Karpas-422 (cell line): ENCODE measurements around the gene IL5. TPM values are rescaled to one million over a fixed set of nuclear protein-coding genes. Genes with fewer than 3 reads are reported as not detected.
"Not testable (repeated sequence)": the region's sequence is repeated elsewhere in the genome, so short reads cannot be mapped to it uniquely, and the experiment has no call there.

Source experiments
- DNase-seq: peaks from one replicate; pipeline ENCODE4 v3.0.0-alpha.2; 2015
- H2AFZ ChIP-seq: fragments of 200-600 bp; sonication (generic); 2 replicates; pipeline ENCODE4 v1.6.1; 2014; ENCODE audit warnings: antibody characterized with exemption, low read length, mixed read lengths
- H3K27ac ChIP-seq: fragments of 200-600 bp; sonication (generic); 2 replicates; pipeline ENCODE4 v1.5.1; 2014; ENCODE audit warnings: mild to moderate bottlenecking, low read length, moderate library complexity
- H3K27me3 ChIP-seq: fragments of 200-600 bp; sonication (generic); 2 replicates; pipeline ENCODE4 v1.6.1; 2014; ENCODE audit warnings: low read length, mixed read lengths
- H3K36me3 ChIP-seq: fragments of 200-600 bp; sonication (generic); 2 replicates; pipeline ENCODE4 v1.6.1; 2014; ENCODE audit warnings: low read length, mixed read lengths; ENCODE audit not compliant: insufficient read depth
- H3K4me1 ChIP-seq: fragments of 200-600 bp; sonication (generic); 2 replicates; pipeline ENCODE4 v1.6.1; 2014; ENCODE audit warnings: mild to moderate bottlenecking, low read length, mixed read lengths
- H3K4me2 ChIP-seq: fragments of 200-600 bp; sonication (generic); 2 replicates; pipeline ENCODE4 v1.6.1; 2014; ENCODE audit warnings: low read length, low read depth, mild to moderate bottlenecking; ENCODE audit not compliant: poor library complexity, severe bottlenecking
- H3K4me3 ChIP-seq: fragments of 200-600 bp; sonication (generic); 2 replicates; pipeline ENCODE4 v1.5.1; 2014; ENCODE audit warnings: mild to moderate bottlenecking, antibody characterized with exemption, low read length, mixed read lengths
- H3K79me2 ChIP-seq: fragments of 200-600 bp; sonication (generic); 2 replicates; pipeline ENCODE4 v1.6.1; 2014; ENCODE audit warnings: mild to moderate bottlenecking, low read length, mixed read lengths
- H3K9ac ChIP-seq: fragments of 200-600 bp; sonication (generic); 2 replicates; pipeline ENCODE4 v1.6.0; 2014; ENCODE audit warnings: low read length
- H3K9me2 ChIP-seq: fragments of 200-600 bp; sonication (generic), shearing (Covaris generic); replicated peaks from 2 replicates; pipeline ENCODE4 v1.6.0; 2014; ENCODE audit warnings: mild to moderate bottlenecking, low read length, moderate library complexity; ENCODE audit not compliant: insufficient read depth
- H3K9me3 ChIP-seq: fragments of 300-700, 200-600 bp; sonication (generic); 2 replicates; pipeline ENCODE4 v1.6.1; 2014; ENCODE audit warnings: low read length, mixed read lengths
- H4K20me1 ChIP-seq: fragments of 200-600 bp; sonication (generic); 2 replicates; pipeline ENCODE4 v1.6.1; 2014; ENCODE audit warnings: mild to moderate bottlenecking, antibody characterized with exemption, low read length, low read depth; ENCODE audit not compliant: insufficient read depth
- total RNA-seq: library from RNA; depleted of rRNA; stranded (reverse); fragments of >200 nt; shearing (Covaris generic); gene quantifications from 2 replicates; pipeline ENCODE4 v1.2.3, GENCODE V29; 2014; ENCODE audit warnings: low replicate concordance

IL5 gene
- total RNA-seq, 1 experiment from 2014 or later, result not detected

- Histone ChIP-seq H3K27me3 (no peaks in the 10 kb centered on the region), H4K20me1 (no peaks in the 10 kb centered on the region), H3K4me1 (peaks cover 9% of the 10 kb centered on the region; the same call in 1 of the 2 replicates), H3K27ac (no peak overlapping the region), H3K9me2 (no peaks in the 10 kb centered on the region), H3K36me3 (no peaks in the 10 kb centered on the region), H3K79me2 (no peaks in the 10 kb centered on the region), H3K4me2 (peak overlapping the region; percentile 64), H3K9ac (no peak overlapping the region), H2AFZ (no peak overlapping the region), H3K9me3 (no peaks in the 10 kb centered on the region), H3K4me3 (no peak overlapping the region)
- no peak for DNase-seq
These were observed 16.3 kb downstream of the IL5 start for GRCh38 chr5:132526974-132527564.

GRCh38 chr5:132526290-132526973 is 16.9 kb downstream of the IL5 start:
- Histone ChIP-seq H3K9me3 (no peaks in the 10 kb centered on the region), H3K9ac (peak overlapping the region; percentile 34; the same call in 1 of the 2 replicates), H3K4me1 (peaks cover 9% of the 10 kb centered on the region; the same call in 1 of the 2 replicates), H4K20me1 (no peaks in the 10 kb centered on the region), H3K27me3 (no peaks in the 10 kb centered on the region), H3K4me2 (peak overlapping the region; percentile 64), H3K79me2 (no peaks in the 10 kb centered on the region), H3K4me3 (no peak overlapping the region; the same call in 1 of the 2 replicates), H3K27ac (no peak overlapping the region), H3K9me2 (no peaks in the 10 kb centered on the region), H2AFZ (peak overlapping the region; percentile 72; the same call in 1 of the 2 replicates), H3K36me3 (no peaks in the 10 kb centered on the region)
- DNase-seq, result peak; percentile 83

DNA sequence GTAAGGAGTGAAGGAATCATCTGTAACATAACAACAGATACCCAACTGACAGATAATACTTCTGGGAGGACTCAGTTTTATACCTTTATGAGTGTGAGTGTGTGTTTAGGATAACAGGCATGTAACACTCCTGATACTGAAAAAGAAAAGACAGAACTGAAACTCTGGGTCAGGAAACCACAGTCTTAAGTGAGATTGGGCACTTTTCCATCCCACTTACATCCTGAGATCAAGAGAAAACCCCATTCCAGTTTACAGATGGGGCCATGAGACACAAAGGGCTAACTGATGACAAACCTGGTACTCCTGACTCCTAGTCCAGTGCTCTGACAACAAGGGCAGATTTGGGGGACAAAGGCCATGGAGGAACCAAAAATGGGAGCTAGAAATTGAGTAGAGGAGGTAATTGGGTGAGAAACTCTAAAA is 18.0 kb downstream of the IL5 start:
- no peaks in the 10 kb centered on the region for H3K79me2 ChIP-seq
- H3K4me3 ChIP-seq, result no peak overlapping the region
- no peaks in the 10 kb centered on the region for H3K9me3 ChIP-seq
- peak; percentile 5 for DNase-seq
- H3K27me3 ChIP-seq, result no peaks in the 10 kb centered on the region
- no peak overlapping the region for H3K4me2 ChIP-seq
- H4K20me1 ChIP-seq, result no peaks in the 10 kb centered on the region
- no peak overlapping the region for H3K9ac ChIP-seq
- H3K27ac ChIP-seq, result no peak overlapping the region
- H2AFZ ChIP-seq, result no peak overlapping the region
- H3K9me2 ChIP-seq, result no peaks in the 10 kb centered on the region
- H3K4me1 ChIP-seq, result peaks cover 9% of the 10 kb centered on the region; the same call in 1 of the 2 replicates
- no peaks in the 10 kb centered on the region for H3K36me3 ChIP-seq

- peak; percentile 20 for DNase-seq
- not testable (repeated sequence) for H4K20me1 ChIP-seq, H3K36me3 ChIP-seq, H3K27me3 ChIP-seq, H3K9ac ChIP-seq, H3K27ac ChIP-seq, H3K4me1 ChIP-seq, H3K79me2 ChIP-seq, H3K4me3 ChIP-seq, H3K4me2 ChIP-seq, H3K9me3 ChIP-seq, H2AFZ ChIP-seq, H3K9me2 ChIP-seq
These were observed 18.4 kb downstream of the IL5 start for GRCh38 chr5:132524877-132525276.

DNA sequence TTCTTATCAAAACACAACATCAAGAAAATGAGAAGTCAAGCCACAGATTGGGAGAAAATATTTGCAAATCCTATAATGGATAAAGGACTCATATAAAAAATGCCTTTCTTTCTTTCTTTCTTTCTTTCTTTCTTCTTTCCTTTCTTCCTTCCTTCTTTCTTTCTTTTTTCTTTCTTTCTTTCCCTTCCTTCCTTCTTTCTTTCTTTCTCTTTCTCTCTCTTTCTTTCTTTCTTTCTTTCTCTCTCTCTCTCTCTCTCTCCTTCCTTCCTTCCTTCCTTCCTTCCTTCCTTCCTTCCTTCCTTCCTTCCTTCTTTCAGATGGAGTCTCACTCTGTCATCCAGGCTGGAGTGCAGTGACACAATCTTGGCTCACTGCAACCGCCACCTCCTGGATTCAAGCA is 21.3 kb downstream of the IL5 start:
- not testable (repeated sequence) for H3K4me2 ChIP-seq, H3K9ac ChIP-seq, H3K27ac ChIP-seq, H3K4me3 ChIP-seq, H3K27me3 ChIP-seq, H3K9me3 ChIP-seq, DNase-seq, H3K79me2 ChIP-seq, H2AFZ ChIP-seq, H4K20me1 ChIP-seq, H3K9me2 ChIP-seq, H3K36me3 ChIP-seq, H3K4me1 ChIP-seq

DNA sequence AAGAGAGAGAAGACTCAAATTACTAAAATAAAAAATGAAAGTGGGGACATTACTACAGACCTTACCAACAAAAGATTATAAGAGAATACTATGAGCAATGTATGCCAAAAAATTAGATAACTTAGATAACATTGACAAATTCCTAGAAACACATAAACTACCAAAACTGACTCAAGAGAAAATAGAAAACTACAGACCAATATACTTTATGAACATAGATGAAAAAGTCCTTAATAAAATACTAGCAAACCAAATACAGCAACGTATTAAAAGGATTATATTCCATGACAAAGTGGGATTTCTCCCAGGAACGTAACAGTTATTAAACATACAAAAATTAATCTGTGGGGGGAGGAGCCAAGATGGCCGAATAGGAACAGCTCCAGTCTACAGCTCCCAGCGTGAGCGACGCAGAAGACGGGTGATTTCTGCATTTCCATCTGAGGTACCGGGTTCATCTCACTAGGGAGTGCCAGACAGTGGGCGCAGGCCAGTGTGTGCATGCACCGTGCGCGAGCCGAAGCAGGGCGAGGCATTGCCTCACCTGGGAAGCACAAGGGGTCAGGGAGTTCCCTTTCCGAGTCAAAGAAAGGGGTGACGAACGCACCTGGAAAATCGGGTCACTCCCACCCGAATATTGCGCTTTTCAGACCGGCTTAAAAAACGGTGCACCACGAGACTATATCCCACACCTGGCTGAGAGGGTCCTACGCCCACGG is 29.5 kb downstream of the IL5 start:
- H3K9me3 ChIP-seq, H3K9me2 ChIP-seq, H4K20me1 ChIP-seq, H3K9ac ChIP-seq, DNase-seq, H3K27me3 ChIP-seq, H3K4me1 ChIP-seq, H3K27ac ChIP-seq, H2AFZ ChIP-seq, H3K79me2 ChIP-seq, H3K36me3 ChIP-seq, H3K4me2 ChIP-seq, H3K4me3 ChIP-seq: not testable (repeated sequence)

DNA sequence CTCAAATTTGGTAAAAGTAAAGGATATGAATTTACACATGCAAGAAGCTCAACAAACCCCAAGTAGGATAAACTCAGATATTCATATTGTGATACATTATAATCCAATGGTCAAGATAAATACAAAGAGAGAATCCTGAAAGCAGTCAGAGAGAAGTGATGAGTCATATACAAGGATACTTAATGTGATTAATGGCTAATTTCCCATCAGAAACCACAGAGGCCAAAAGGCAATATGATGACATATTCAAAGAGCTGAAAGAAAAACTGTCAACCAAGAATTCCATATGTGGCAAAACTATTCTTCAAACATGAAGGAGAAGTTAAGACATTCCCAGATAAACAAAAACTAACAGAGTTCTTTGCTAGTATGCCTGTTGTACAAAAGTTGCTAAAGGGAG is 33.2 kb downstream of the IL5 start:
- H3K9me3 ChIP-seq, result no peaks in the 10 kb centered on the region
- no peaks in the 10 kb centered on the region for H3K36me3 ChIP-seq
- H2AFZ ChIP-seq, result no peak overlapping the region
- H3K27me3 ChIP-seq, result no peaks in the 10 kb centered on the region
- no peaks in the 10 kb centered on the region for H3K79me2 ChIP-seq
- no peak overlapping the region for H3K4me3 ChIP-seq
- H3K9me2 ChIP-seq, result no peaks in the 10 kb centered on the region
- H3K4me1 ChIP-seq, result no peaks in the 10 kb centered on the region
- no peaks in the 10 kb centered on the region for H4K20me1 ChIP-seq
- no peak overlapping the region for H3K9ac ChIP-seq
- no peak overlapping the region for H3K27ac ChIP-seq
- no peak for DNase-seq
- no peak overlapping the region for H3K4me2 ChIP-seq

GRCh38 chr5:132506094-132506692 is 37.1 kb downstream of the IL5 start:
- no peaks in the 10 kb centered on the region for H3K27me3 ChIP-seq
- no peaks in the 10 kb centered on the region for H3K9me2 ChIP-seq
- H3K4me2 ChIP-seq, result no peak overlapping the region
- no peaks in the 10 kb centered on the region for H3K79me2 ChIP-seq
- no peak overlapping the region for H3K27ac ChIP-seq
- no peak overlapping the region for H3K9ac ChIP-seq
- peak; percentile 70 for DNase-seq
- H2AFZ ChIP-seq, result no peak overlapping the region
- no peak overlapping the region for H3K4me3 ChIP-seq
- no peaks in the 10 kb centered on the region for H3K36me3 ChIP-seq
- H3K9me3 ChIP-seq, result no peaks in the 10 kb centered on the region
- no peaks in the 10 kb centered on the region for H4K20me1 ChIP-seq
- H3K4me1 ChIP-seq, result no peaks in the 10 kb centered on the region
